Bronchial epithelial cell (primary cell): ENCODE results near the gene AFF3. TPM values are rescaled to one million over a fixed set of nuclear protein-coding genes. Genes with fewer than 3 reads are reported as not detected.

Source experiments
- DNase-seq: peaks from one replicate; pipeline ENCODE4 v3.0.0-alpha.2; 2010; ENCODE audit warnings: low read depth
- FAIRE-seq: peaks from 2 replicates; lab custom pipeline; 2011; peaks lifted over from hg19 to GRCh38; lab: Jason Lieb, UNC
- H3K27me3 ChIP-seq: 2 replicates; pipeline ENCODE4 v1.5.1; 2011; ENCODE audit warnings: low read length; ENCODE audit not compliant: control insufficient read depth, insufficient read depth
- H3K36me3 ChIP-seq: 2 replicates; pipeline ENCODE4 v1.5.1; 2011; ENCODE audit warnings: low read length; ENCODE audit not compliant: control insufficient read depth, insufficient read depth
- H3K4me3 ChIP-seq: 2 replicates; pipeline ENCODE4 v1.5.1; 2011; ENCODE audit warnings: mild to moderate bottlenecking, low read depth, low read length, control low read depth
- CTCF ChIP-seq: IDR thresholded peaks from 2 replicates; pipeline ENCODE4 v1.5.1; 2011; ENCODE audit warnings: mild to moderate bottlenecking, moderate library complexity, low read length, control low read depth, inconsistent platforms; ENCODE audit not compliant: insufficient read depth, severe bottlenecking
- total RNA-seq: library from RNA; depleted of rRNA; stranded (reverse); fragments of >200 nt; gene quantifications from 2 replicates; pipeline ENCODE4 v1.2.1, GENCODE V29; 2014

Gene AFF3
- total RNA-seq, 1 donor from 2014 or later: not detected

GRCh38 chr2:100016756-100017155 lies 125.6 kb downstream of the AFF3 start:
- Histone ChIP-seq H3K36me3 (no peaks in the 10 kb centered on the region), H3K4me3 (no peak overlapping the region), H3K27me3 (peaks cover 2% of the 10 kb centered on the region)
- TF ChIP-seq CTCF: no peak
- no peak for DNase-seq
- FAIRE-seq: no peak

GRCh38 chr2:100015849-100016248 lies 126.5 kb downstream of the AFF3 start:
- FAIRE-seq: no peak
- peaks cover 2% of the 10 kb centered on the region for H3K27me3 ChIP-seq

GRCh38 chr2:100013892-100014677 lies 128.3 kb downstream of the AFF3 start:
- no peak for TF ChIP-seq CTCF
- Histone ChIP-seq H3K36me3 (no peaks in the 10 kb centered on the region), H3K27me3 (no peaks in the 10 kb centered on the region), H3K4me3 (no peak overlapping the region)
- DNase-seq (peak; percentile 69), FAIRE-seq (no peak)

More at GRCh38 chr2:100015849-100016248, 126.5 kb downstream of the AFF3 start:
- Histone ChIP-seq H3K4me3 (no peak overlapping the region), H3K36me3 (no peaks in the 10 kb centered on the region)
- DNase-seq: no peak
- TF ChIP-seq CTCF: no peak

GRCh38 chr2:100012561-100012960 lies 129.8 kb downstream of the AFF3 start:
- Histone ChIP-seq H3K4me3 (no peak overlapping the region), H3K36me3 (no peaks in the 10 kb centered on the region), H3K27me3 (no peaks in the 10 kb centered on the region)
- FAIRE-seq (no peak), DNase-seq (no peak)
- TF ChIP-seq CTCF: no peak

GRCh38 chr2:100011272-100011731 lies 131.1 kb downstream of the AFF3 start:
- TF ChIP-seq CTCF: no peak
- Histone ChIP-seq H3K4me3 (no peak overlapping the region), H3K27me3 (no peaks in the 10 kb centered on the region), H3K36me3 (no peaks in the 10 kb centered on the region)
- DNase-seq (no peak), FAIRE-seq (no peak)
